HG03521 (cell line): ENCODE measurements around the gene PRICKLE2.

Experiments used
- ATAC-seq: cut with Tn5 transposase; IDR thresholded peaks from one replicate; pipeline ENCODE4 v1.9.1; 2021; ENCODE audit warnings: mild to moderate bottlenecking, moderate library complexity; ENCODE audit not compliant: unreplicated experiment

PRICKLE2 gene, protein sequence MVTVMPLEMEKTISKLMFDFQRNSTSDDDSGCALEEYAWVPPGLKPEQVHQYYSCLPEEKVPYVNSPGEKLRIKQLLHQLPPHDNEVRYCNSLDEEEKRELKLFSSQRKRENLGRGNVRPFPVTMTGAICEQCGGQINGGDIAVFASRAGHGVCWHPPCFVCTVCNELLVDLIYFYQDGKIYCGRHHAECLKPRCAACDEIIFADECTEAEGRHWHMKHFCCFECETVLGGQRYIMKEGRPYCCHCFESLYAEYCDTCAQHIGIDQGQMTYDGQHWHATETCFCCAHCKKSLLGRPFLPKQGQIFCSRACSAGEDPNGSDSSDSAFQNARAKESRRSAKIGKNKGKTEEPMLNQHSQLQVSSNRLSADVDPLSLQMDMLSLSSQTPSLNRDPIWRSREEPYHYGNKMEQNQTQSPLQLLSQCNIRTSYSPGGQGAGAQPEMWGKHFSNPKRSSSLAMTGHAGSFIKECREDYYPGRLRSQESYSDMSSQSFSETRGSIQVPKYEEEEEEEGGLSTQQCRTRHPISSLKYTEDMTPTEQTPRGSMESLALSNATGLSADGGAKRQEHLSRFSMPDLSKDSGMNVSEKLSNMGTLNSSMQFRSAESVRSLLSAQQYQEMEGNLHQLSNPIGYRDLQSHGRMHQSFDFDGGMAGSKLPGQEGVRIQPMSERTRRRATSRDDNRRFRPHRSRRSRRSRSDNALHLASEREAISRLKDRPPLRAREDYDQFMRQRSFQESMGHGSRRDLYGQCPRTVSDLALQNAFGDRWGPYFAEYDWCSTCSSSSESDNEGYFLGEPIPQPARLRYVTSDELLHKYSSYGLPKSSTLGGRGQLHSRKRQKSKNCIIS

DNA sequence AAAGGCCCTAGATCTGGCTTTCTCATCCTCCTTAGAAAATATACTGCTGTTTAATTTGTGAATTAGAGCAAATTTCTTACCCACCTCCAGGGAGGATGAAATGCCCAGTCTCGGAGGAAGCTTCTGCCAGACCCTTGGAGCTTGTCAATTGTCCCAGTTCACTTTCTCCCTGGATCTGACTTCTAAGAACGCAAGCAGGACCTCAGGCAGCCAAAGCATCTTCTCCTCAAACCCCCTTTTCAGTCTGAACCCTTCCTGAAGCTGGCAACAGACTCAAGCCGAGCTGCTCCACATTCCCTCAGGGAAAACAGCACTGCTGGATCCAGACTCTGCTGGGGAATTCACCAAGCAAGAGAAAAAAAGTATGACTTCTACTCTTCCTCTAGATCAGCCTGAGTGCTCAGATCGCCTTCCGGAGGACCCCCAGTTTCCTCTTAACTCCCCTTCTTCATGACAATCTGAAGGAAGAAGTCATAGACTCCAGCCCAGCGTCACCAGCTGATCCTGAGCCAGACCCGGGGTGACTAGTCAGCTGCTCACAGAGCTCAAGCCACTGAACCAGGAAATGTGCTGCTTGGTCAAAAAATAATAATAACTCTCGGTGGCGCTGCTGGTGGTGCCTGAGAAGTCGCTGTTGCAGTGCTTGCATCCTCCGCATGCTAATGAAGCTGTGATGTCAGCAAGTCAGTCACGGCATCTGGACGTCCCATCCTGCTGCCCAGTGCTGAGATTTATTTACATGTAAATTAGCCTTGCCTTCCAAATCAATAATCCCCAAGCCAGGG is at the start of gene PRICKLE2:
Gene PRICKLE2 (minus strand): TSS at position 641 of the 785 bp plus-strand sequence. CDS start 26,539 bp downstream, outside the sequence.
- peak; percentile 67 for ATAC-seq

DNA sequence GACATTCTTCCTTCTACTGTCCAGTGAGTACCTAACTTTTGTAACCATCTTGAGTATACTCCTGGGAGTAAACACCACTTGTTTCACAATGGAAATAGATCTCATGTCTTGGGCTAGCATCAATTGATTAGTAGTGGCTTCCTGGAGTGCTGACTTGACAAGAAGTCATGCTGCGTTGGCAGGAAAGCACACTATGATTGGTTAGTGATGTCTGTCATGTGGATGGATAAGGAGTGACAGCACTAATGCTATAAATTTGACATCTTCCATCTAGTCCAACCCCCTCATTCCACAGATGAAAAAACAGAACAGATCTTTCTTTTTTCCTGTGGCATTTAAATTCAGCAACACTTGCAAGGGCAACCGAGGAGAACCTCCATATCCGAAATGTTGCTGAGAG is 47.6 kb upstream of the PRICKLE2 start:
- no peak for ATAC-seq

DNA sequence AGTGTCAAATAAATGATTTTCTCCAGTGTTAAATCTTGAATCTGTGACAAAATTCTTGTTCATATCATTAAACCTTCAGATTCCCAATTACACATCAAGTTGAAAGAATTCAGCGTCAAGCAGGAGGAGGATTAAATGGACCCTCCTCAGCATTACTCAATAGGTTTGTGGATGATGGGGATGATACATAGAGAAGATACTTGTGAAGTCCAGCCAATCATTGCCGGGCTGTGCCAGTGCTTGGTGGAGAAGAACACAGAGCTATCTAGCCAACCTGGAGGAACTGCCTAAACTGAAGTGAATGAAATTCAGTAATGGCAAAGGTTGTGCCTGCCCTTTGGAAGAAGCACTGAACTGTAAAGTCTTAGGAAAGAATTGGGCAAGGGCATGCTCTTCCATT is 47.0 kb upstream of the PRICKLE2 start:
- ATAC-seq: no peak

DNA sequence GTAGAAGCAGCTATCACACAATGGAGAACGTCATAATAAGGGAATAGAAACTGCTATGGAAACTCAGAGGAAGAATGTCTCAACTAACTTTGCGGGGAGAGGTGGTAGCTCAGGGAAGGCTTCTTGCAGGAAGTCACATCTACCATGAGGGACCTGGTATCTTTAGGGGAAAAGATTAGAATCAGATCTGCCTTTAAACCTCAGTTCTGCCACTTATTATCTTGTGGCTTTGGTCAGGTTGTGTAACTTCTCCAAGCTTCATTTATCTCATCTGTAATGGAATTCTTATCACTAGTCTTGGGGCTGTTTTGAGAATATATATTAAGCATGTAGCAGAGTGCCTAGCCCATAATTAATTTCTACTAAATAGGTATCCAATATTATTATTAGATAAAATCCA is 46.4 kb upstream of the PRICKLE2 start:
- no peak for ATAC-seq

DNA sequence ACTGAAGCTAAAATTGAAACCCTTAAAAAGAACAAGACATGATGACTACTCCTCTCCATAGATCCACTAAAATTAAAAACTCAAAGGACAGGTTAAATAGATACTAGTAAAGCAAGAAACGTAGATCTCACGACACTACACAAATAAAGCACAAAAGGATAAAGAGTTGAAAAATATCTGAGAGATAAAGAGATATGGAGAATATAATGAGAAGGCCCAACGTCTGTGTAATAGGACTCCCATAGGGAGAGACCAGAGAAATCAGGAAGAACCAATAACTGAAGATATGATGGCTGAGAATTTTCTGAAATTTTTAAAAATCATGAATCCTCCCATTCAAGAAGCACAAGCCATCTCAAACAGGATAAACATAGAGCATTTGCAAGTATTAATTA is 45.6 kb upstream of the PRICKLE2 start:
- ATAC-seq: no peak

DNA sequence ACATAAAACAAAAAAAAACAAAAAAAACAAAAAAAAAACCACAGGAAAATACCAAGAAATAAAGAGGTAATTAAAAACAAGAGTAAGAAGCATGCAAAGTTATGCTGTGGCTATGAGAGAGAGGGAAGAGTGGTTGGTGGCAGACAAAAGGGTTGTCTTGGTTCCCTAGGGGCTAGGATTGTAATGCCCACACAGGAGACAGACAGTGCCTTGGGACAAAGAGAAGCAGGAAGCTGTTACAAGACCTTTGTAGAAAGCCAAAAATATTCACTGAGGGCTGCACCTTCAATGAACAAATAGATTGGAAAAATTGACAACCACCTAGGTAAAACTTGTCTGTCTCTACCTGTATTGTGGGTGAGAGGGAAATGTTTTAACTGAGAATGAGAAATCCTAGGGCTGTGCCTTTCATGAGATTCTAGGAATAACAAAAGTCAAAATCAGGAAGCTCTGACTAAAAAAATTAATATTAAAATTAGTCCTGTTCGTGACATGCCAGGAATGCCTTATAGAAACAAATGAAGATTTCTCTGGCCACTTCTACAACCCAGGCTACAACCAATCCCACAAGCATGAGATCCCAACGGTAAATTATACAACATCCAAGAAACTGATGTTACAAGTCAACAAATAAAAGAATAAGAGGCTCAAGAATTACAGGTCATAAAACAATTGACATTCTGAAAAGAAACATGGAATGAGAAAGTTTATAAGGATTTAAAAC is 45.0 kb upstream of the PRICKLE2 start:
- ATAC-seq: no peak

DNA sequence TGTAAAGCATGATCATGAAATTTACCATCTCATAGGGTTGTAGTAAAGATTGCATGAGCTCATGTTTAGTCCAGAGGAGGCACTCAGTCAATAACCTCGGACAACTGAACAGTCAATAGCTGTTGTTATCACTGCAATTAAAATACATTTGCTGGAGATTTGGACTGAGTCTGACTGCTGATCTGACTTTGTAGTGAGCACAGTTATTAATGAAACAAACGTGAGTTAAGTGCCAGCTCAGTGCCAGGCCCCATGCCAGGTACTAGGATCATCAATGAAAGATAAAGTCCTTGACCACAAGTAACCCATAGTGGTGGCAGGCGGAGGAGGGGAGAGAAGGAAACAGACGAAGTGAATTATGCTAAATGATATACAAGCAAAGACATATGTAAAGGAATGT is 43.7 kb upstream of the PRICKLE2 start:
- ATAC-seq: no peak

DNA sequence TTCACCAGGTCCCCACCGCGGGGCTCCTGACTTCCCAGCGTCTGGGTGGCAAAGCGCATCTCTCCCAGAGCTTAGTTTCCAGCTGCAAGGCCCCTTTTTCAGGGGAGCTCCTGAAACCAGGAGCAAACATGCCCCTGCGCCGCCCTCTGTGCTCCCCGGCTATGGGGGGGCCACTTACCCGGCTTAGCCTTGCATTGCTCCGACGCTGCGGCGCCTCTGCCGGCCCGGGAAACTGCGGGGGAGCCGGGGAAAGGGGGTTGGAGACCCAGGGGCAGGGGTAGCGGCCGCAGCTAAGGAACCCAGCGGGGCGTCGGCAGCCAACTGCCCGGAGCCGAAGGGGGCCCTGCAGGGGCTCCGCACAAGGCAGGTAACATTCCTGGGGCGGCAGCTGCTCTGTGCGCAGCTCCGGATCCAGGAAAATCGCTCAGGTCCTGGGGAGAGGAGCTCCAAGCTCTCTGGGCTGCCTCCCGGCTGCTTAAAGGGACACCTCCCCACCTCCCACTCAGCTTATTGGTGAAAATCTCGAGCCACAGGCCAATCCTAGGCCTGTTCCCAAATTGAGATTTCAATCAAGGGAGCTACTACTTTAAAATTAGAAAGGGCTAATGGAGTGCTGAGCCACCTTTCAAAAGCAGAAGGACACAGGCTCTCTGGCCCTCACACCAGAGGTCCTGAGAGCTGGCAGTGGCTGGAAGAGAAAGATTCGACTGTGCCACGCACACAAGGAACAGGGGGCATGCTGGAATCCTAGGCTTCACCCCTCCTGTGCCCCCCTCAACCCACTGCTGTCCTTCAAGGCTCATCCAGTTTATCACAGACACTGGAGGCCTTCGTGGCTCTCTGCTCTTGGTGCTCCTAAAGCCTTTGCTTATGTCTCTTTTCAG is 42.7 kb upstream of the PRICKLE2 start:
- no peak for ATAC-seq

DNA sequence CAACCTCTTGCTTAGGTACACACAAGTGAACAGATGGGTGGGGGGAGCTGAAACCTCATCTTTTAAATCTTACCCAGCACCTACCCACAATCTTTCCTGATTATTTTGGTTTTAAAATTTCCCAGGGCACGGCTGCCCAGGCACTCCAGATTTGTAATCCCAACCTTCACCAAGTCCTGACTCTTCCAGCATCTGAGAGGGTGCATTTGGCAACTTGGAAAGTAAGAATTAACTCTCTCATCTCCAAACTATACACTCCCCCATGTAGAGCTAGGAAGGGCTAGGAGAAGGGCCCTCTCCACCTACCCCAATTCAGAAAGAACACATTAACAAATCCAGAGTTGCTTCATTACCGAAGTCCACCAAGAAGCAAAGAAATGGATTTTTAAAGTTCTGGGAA is 41.7 kb upstream of the PRICKLE2 start:
- ATAC-seq: no peak

DNA sequence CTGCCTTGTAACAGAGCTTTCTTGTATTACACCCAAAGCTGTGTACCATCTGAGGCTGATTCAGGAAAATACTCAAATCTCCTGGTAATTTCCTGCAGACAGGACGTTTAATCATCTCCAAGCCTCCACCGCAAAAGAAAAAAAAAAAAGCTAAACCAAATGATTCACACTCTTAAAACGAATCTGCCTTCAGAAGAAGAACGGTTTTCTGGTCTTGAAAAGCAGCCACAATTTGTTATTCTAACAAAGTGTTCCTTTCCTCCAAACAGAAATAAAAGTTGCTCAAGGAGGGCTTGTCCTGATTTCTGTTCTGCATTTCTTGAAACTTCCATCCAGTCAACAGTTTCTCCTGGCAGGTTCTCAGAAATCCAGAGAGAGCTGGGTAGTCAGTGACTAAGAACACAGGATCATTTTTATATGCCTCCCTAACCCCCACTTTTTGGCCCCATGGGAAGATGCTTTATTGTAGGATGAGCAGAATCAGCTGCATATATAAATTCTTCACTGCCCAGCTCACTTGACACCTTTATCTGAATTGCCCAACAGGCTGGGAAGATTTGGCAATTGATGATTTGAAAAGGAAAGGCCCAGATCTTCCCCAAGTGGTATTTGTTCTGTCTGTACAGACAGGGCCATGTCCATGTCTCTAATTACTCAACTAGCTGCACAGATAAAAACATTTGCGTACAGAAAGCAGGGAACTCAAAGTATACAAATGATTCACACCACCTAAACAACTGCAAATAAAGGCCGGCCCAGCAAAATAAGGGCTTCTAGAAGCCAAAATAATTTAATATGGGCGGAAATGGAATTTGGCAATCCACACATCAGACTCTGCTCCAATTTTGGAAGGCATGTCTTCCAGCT is 41.0 kb upstream of the PRICKLE2 start:
- no peak for ATAC-seq

DNA sequence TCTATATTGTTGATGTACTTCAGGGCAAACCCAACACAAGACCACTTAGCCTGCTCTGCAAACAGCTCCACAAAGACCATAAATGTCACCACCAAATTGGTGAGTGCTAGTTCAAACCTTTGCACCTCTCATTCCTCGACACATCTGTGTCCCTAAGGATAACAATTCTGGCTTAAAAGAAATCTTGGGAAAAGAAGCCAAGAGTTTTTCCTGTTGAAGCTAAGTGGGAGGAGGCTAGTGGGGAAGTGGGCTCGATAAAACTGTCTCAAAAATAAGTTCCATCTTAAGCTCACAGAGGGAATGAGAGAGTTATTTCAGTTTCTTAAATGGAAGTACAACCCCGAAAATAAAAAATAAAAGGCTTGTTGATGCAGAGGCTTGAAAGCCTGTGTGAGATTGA is 40.4 kb upstream of the PRICKLE2 start:
- ATAC-seq: no peak

DNA sequence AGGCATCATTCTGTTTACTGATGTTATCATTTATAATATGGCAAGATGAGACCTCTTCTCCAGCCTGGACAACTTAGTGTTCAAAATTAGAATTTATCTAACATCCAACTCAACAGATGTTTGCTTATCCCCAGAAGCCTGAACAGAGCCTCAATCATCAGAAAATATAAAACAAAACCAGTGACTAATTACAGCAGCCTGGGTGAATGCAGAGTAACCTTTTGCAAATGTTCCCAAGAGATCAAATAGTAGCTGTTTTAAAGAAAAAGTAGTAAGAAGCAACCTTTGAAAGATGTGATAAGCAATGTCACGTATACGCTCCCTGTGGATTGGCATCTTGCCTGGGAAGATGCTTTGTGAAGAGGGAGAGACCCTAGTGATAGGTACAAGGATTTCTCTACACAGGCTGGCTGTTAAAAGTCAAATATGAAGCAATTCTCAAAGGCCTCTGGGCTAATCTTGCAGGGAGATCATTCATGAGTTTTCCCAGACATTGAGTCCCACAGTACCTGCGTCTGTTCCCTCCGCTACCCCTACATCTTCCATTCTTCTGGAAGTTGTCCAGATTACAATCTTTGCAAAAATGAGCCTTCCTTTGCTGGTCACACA is 39.3 kb upstream of the PRICKLE2 start:
- no peak for ATAC-seq

DNA sequence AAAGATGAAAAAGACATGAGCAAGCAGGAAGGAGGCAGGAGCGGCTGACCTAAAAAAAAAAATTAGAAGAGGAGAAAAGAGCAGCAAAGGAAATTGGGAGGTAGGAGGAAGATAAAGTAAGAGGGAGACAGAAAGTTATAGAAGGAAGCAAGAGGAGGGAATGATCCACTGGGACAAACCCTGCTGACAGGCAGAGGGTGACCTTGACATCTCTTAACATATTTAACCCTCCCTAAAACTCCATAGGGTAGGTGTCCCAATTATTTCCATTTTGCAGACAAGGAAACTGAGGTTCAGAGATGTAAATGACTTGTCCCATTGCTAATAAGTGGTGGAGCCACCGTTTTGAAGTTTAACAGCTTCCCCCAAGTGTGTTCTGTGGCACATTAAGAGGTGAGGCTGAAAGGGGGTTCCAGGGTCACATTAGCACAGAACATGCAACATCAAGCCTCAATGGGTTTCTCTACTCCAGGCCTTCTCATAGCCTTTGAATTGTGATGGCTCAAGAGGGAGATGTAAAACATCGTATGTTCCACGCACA is 37.4 kb upstream of the PRICKLE2 start:
- no peak for ATAC-seq

DNA sequence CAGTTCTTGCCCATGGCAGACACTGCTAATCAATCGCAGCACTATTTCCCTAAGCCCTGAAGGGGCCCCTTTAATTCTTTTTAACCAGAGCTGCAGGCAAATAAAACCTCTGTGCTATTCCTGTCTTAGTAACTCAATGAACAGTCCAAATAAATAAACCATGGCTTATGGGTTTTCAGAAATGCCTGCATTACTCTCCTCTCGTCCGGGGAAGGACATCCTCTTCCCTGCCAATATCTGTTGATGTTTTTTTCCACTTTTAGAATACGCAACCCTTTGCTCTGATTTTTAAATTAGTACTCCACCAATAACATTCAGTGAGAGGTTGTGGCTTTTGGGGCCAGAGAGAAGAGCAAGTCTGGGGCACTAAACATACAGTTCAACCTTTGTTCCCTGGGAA is 35.2 kb upstream of the PRICKLE2 start:
- ATAC-seq: no peak

DNA sequence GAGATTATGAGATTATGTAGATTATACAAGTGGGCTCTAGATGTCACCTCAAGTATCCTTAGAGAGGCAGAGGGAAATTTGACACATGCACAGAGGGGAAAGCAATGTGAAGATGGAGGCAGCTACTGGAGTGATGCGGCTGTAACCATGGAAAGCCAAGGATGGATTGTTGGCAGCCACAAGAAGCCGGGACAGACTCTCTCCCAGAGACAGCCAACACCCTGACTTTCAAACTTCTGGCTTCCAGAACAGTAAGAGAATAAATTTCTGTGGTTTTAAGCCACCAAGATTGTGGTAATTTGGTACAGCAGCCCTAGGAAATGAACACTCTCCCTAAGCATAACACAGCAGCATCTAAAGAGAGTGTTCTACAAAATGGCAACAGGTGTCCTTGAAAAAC is 34.4 kb upstream of the PRICKLE2 start:
- ATAC-seq: no peak

DNA sequence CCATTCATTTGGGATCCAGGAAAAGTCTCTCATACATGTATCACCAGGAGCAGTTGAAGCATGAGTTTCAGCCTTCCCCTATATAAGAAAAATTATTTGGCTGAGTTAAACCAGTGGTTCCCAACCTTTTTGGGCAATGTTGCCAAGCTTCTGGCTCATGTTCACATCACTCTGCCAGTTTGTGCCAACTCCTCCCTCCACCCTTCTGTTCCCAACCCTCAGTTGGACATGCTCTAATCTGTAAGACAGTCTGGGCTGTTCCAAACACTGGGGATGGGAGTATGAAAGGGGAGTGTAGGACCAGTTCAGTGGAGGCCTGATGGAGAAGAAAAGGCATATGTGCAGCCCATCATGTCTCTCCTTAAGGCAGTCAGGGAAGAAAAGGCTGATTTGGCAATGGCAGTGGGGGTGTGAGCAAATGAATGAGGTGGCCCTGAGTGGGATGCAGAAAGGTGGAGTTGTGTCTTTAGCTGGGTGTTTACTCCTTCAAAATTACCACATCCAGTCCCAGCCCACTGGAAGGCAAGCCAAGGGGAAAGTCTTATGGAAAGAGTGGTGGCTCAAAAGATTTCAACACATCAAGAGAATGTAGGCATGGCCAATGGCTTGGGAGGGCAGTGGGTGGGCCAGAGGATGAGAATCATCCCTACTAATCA is 32.0 kb upstream of the PRICKLE2 start:
- no peak for ATAC-seq

DNA sequence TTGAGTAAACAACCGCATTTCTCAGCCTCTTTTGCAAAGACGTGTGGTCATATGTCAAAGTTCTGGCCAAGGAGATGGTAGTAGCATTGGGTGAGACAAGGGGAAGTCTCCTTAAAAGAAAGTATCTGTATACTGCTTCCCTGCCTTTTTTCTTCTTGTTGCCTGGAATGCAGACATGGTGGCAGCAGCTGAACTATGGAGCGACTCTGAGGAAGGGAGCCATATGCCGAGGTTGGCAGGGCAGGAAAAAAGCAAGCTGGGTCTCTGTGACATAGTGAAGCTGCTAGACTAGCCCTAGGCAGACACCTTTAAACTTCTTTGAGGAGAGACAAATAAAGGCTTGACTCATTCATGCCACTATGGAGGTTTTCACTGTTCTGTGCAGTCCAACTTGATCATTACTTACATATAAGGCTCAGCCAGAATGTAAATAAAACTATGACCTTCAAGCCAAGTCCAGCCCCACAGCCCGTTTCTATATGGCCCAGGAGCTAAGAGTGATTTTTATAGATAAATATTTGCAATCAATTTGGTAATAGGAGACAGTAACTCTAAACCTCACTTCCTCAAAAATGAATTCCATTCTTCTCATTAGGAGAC is 30.6 kb upstream of the PRICKLE2 start:
- ATAC-seq: no peak
